Neural progenitor cell (in vitro differentiated cells): Measurements from ENCODE around the gene TPST1. TPM values are rescaled to one million over a fixed set of nuclear protein-coding genes. Genes with fewer than 3 reads are reported as not detected.

Experiments
- DNase-seq: peaks from one replicate; pipeline ENCODE4 v3.0.0-alpha.2; 2016; ENCODE audit warnings: low spot score
- H2AFZ ChIP-seq: fragments of 200-600 bp; sonication (generic); replicated peaks from 2 replicates; pipeline ENCODE4 v1.6.1; 2016; ENCODE audit warnings: antibody characterized with exemption
- H3F3A ChIP-seq: fragments of 200-600 bp; sonication (generic); 2 replicates; pipeline ENCODE4 v1.6.1; 2016; ENCODE audit warnings: antibody characterized with exemption, low read depth
- H3K27ac ChIP-seq: fragments of 200-600 bp; sonication (generic); 2 replicates; pipeline ENCODE4 v1.5.1; 2016; ENCODE audit warnings: mild to moderate bottlenecking
- H3K27me3 ChIP-seq: fragments of 200-600 bp; sonication (generic); 2 replicates; pipeline ENCODE4 v1.6.1; 2016; ENCODE audit warnings: mild to moderate bottlenecking, moderate library complexity
- H3K36me3 ChIP-seq: fragments of 200-600 bp; sonication (generic); 2 replicates; pipeline ENCODE4 v1.5.1; 2016
- H3K4me1 ChIP-seq: fragments of 200-600 bp; sonication (generic); 2 replicates; pipeline ENCODE4 v1.6.1; 2016; ENCODE audit warnings: mixed run types
- H3K4me2 ChIP-seq: fragments of 200-600 bp; sonication (generic); 2 replicates; pipeline ENCODE4 v1.6.1; 2016
- H3K4me3 ChIP-seq: fragments of 200-600 bp; sonication (generic); 2 replicates; pipeline ENCODE4 v1.5.1; 2016
- H3K79me2 ChIP-seq: fragments of 200-600 bp; sonication (generic); 2 replicates; pipeline ENCODE4 v1.6.1; 2016; ENCODE audit warnings: low read depth
- H3K9ac ChIP-seq: fragments of 200-600 bp; sonication (generic); 2 replicates; pipeline ENCODE4 v1.6.1; 2016
- H3K9me3 ChIP-seq: fragments of 200-600 bp; sonication (generic); 2 replicates; pipeline ENCODE4 v1.5.1; 2016; ENCODE audit warnings: low read depth
- H4K20me1 ChIP-seq: fragments of 200-600 bp; sonication (generic); 2 replicates; pipeline ENCODE4 v1.6.1; 2016; ENCODE audit warnings: low read depth
- H3K27ac Mint-ChIP-seq: 3 replicates; pipeline ENCODE4 v1.8.0; 2021; ENCODE audit warnings: mixed read lengths
- H3K27me3 Mint-ChIP-seq: 2 replicates; pipeline ENCODE4 v1.8.0; 2022; ENCODE audit warnings: low read depth, mild to moderate bottlenecking, inconsistent platforms, moderate library complexity, mixed read lengths; ENCODE audit not compliant: insufficient read depth
- H3K36me3 Mint-ChIP-seq: 3 replicates; pipeline ENCODE4 v1.8.0; 2021; ENCODE audit warnings: mixed read lengths
- H3K4me1 Mint-ChIP-seq: 3 replicates; pipeline ENCODE4 v1.8.0; 2021; ENCODE audit warnings: mixed read lengths
- H3K4me3 Mint-ChIP-seq: 3 replicates; pipeline ENCODE4 v1.8.0; 2021; ENCODE audit warnings: mild to moderate bottlenecking, moderate library complexity, mixed read lengths
- H3K9me3 Mint-ChIP-seq: 3 replicates; pipeline ENCODE4 v1.8.0; 2020; ENCODE audit warnings: mixed read lengths
- CTCF ChIP-seq: fragments of 200-600 bp; sonication (generic); IDR thresholded peaks from 2 replicates; pipeline ENCODE4 v1.5.1; 2017; ENCODE audit warnings: antibody characterized with exemption, mild to moderate bottlenecking
- EZH2 ChIP-seq: fragments of 200-600 bp; sonication (generic); IDR thresholded peaks from 2 replicates; pipeline ENCODE4 v1.6.1; 2017; ENCODE audit warnings: antibody characterized with exemption, mild to moderate bottlenecking, moderate library complexity
- EZH2phosphoT487 ChIP-seq: fragments of 200-600 bp; sonication (generic); IDR thresholded peaks from 2 replicates; pipeline ENCODE4 v1.6.1; 2017; ENCODE audit warnings: antibody characterized with exemption
- total RNA-seq: library from RNA; depleted of rRNA; stranded (reverse); fragments of >200 nt; gene quantifications from 2 replicates; pipeline ENCODE4 v1.2.3, GENCODE V29; 2015; ENCODE audit warnings: low replicate concordance

The TPST1 gene
- total RNA-seq, 1 donor from 2014 or later, result 24.9 TPM

- Mint-ChIP-seq H3K9me3 (peaks cover 4% of the 10 kb centered on the region), H3K27ac (no peak overlapping the region), H3K27me3 (peaks cover 5% of the 10 kb centered on the region), H3K36me3 (peaks cover 2% of the 10 kb centered on the region), H3K4me3 (no peak overlapping the region), H3K4me1 (peaks cover 2% of the 10 kb centered on the region)
- Histone ChIP-seq H3K79me2 (no peaks in the 10 kb centered on the region), H3K27me3 (no peaks in the 10 kb centered on the region), H4K20me1 (no peaks in the 10 kb centered on the region), H2AFZ (no peak overlapping the region), H3K36me3 (no peaks in the 10 kb centered on the region), H3K27ac (no peak overlapping the region), H3F3A (no peaks in the 10 kb centered on the region), H3K9ac (no peak overlapping the region), H3K9me3 (no peaks in the 10 kb centered on the region), H3K4me3 (no peak overlapping the region), H3K4me1 (no peaks in the 10 kb centered on the region), H3K4me2 (no peak overlapping the region)
- no peak for DNase-seq
- no peak for TF ChIP-seq EZH2
- TF ChIP-seq CTCF, result no peak
- TF ChIP-seq EZH2phosphoT487, result no peak
These were observed 16.5 kb upstream of the TPST1 start for GRCh38 chr7:66188645-66189044.

DNA sequence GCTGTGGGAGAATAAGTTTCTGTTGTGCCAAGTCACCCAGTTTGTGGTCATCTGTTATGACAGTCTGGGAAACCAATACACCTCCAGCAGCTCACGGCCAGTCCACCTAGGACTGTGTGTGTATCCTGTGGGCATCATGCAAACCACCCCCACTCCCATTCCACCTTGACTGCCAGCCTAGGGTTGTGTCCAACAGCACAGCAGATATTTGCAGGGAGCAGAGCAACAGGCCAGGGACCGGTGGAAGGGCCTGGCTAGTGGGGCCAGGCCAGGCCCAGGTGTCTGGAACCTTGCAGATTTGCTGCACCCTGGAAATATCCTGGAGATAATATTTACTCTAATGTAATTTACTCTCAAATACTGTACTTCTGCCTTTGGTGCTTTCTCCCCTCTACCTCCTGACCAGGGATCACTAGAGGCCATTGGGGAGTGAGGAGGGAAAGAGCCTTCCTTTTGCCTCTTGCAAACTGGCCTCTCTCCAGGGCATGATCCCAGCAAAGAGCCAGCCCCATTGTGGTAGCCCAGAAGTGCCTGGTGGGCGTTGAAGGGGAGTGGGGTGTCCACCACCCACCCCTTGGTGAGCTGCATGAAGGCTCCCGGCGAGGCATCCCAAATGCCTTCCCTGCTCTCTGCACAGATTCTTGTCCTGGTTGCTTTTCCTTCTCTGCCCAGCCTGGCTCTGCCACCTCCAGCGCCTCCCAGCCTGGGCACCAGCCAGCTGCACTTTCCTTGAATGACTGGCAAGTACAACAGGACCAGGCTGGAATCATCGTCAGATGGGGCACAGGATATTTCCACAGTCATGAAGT, 15.2 kb upstream of the TPST1 start:
- H3K9me3 ChIP-seq, result no peaks in the 10 kb centered on the region
- Mint-ChIP-seq H3K4me3 (no peak overlapping the region), H3K4me1 (peaks cover 2% of the 10 kb centered on the region), H3K36me3 (peaks cover 2% of the 10 kb centered on the region), H3K27me3 (peaks cover 4% of the 10 kb centered on the region), H3K9me3 (peaks cover 4% of the 10 kb centered on the region), H3K27ac (no peak overlapping the region)
- DNase-seq, result no peak
- no peaks in the 10 kb centered on the region for H3F3A ChIP-seq
- H3K9ac ChIP-seq, result no peak overlapping the region
- H3K36me3 ChIP-seq, result no peaks in the 10 kb centered on the region
- no peak overlapping the region for H2AFZ ChIP-seq
- no peak overlapping the region for H3K4me2 ChIP-seq
- H3K27ac ChIP-seq, result no peak overlapping the region
- H3K79me2 ChIP-seq, result no peaks in the 10 kb centered on the region
- no peak overlapping the region for H3K4me3 ChIP-seq
- H4K20me1 ChIP-seq, result no peaks in the 10 kb centered on the region
- H3K27me3 ChIP-seq, result no peaks in the 10 kb centered on the region
- TF ChIP-seq EZH2phosphoT487 (no peak), CTCF (no peak), EZH2 (no peak)
- no peaks in the 10 kb centered on the region for H3K4me1 ChIP-seq

- Histone ChIP-seq H3K9ac (no peak overlapping the region), H3K36me3 (no peaks in the 10 kb centered on the region), H3K4me2 (no peak overlapping the region), H3K4me1 (no peaks in the 10 kb centered on the region), H4K20me1 (no peaks in the 10 kb centered on the region), H3K79me2 (no peaks in the 10 kb centered on the region), H3F3A (no peaks in the 10 kb centered on the region), H3K9me3 (no peaks in the 10 kb centered on the region), H3K27ac (no peak overlapping the region), H3K27me3 (no peaks in the 10 kb centered on the region), H2AFZ (no peak overlapping the region), H3K4me3 (no peak overlapping the region)
- Mint-ChIP-seq H3K4me3 (no peak overlapping the region), H3K36me3 (peaks cover 2% of the 10 kb centered on the region), H3K27ac (no peak overlapping the region), H3K9me3 (peaks cover 4% of the 10 kb centered on the region), H3K4me1 (peaks cover 2% of the 10 kb centered on the region), H3K27me3 (peaks cover 7% of the 10 kb centered on the region)
- TF ChIP-seq EZH2 (no peak), CTCF (no peak), EZH2phosphoT487 (no peak)
- no peak for DNase-seq
These were observed 14.7 kb upstream of the TPST1 start for GRCh38 chr7:66190504-66190857.
